SH-SY5Y (cell line): ENCODE data around the gene FKBP10.

Experiments used
- GATA2 ChIP-seq: IDR thresholded peaks from 2 replicates; pipeline ENCODE4 v1.6.1; 2011; ENCODE audit warnings: mild to moderate bottlenecking, low read depth, low read length
- GATA3 ChIP-seq: IDR thresholded peaks from 2 replicates; pipeline ENCODE4 v1.6.1; 2011; ENCODE audit warnings: low read depth, mild to moderate bottlenecking, low read length, moderate library complexity

GRCh38 chr17:41870627-41871026 is 57.8 kb downstream of the FKBP10 start:
- TF ChIP-seq GATA2 (no peak), GATA3 (no peak)
